Measurements from ENCODE around the gene DOCK10.

DOCK10 gene

GRCh38 chr2:224837066-224837465 lies 205.2 kb downstream of the DOCK10 start:
- no peak overlapping the region for H3K27ac ChIP-seq
- H3K9me3 ChIP-seq = no peaks in the 10 kb centered on the region
- no peak overlapping the region for H3K4me3 ChIP-seq
- H3K27me3 ChIP-seq = no peaks in the 10 kb centered on the region
- H4K20me1 ChIP-seq = no peaks in the 10 kb centered on the region
- no peaks in the 10 kb centered on the region for H3K4me1 ChIP-seq
- peaks cover 97% of the 10 kb centered on the region for H3K36me3 ChIP-seq
- H3K4me2 ChIP-seq = no peak overlapping the region
- TF ChIP-seq Cebpa-rat (IDR thresholded peaks at IDR 0.05) = no peak
- H3K9ac ChIP-seq = no peak overlapping the region

GRCh38 chr2:224836263-224836662 lies 206.0 kb downstream of the DOCK10 start:
- Histone ChIP-seq H3K36me3 (peaks cover 98% of the 10 kb centered on the region), H3K4me2 (no peak overlapping the region), H3K4me3 (no peak overlapping the region), H3K4me1 (no peaks in the 10 kb centered on the region), H3K9ac (no peak overlapping the region), H3K27me3 (no peaks in the 10 kb centered on the region), H3K9me3 (no peaks in the 10 kb centered on the region), H4K20me1 (no peaks in the 10 kb centered on the region), H3K27ac (no peak overlapping the region)
- TF ChIP-seq Cebpa-rat (IDR thresholded peaks at IDR 0.05) = no peak

- Histone ChIP-seq H3K9ac (no peak overlapping the region), H3K9me3 (no peaks in the 10 kb centered on the region), H4K20me1 (no peaks in the 10 kb centered on the region), H3K4me1 (no peaks in the 10 kb centered on the region), H3K36me3 (peaks cover 99% of the 10 kb centered on the region), H3K4me2 (no peak overlapping the region), H3K27ac (no peak overlapping the region), H3K4me3 (no peak overlapping the region), H3K27me3 (no peaks in the 10 kb centered on the region)
- no peak for TF ChIP-seq Cebpa-rat (IDR thresholded peaks at IDR 0.05)
These were observed 206.9 kb downstream of the DOCK10 start for GRCh38 chr2:224835405-224835804.

- TF ChIP-seq Cebpa-rat (IDR thresholded peaks at IDR 0.05) = no peak
- H3K9me3 ChIP-seq = no peaks in the 10 kb centered on the region
- no peak overlapping the region for H3K4me3 ChIP-seq
- H3K27me3 ChIP-seq = no peaks in the 10 kb centered on the region
- no peak overlapping the region for H3K27ac ChIP-seq
- H3K4me1 ChIP-seq = no peaks in the 10 kb centered on the region
- H3K4me2 ChIP-seq = no peak overlapping the region
- H3K36me3 ChIP-seq = peaks cover 99% of the 10 kb centered on the region
- no peaks in the 10 kb centered on the region for H4K20me1 ChIP-seq
- H3K9ac ChIP-seq = no peak overlapping the region
These were observed 208.3 kb downstream of the DOCK10 start for GRCh38 chr2:224833986-224834385.

GRCh38 chr2:224832207-224832606 lies 210.1 kb downstream of the DOCK10 start:
- no peaks in the 10 kb centered on the region for H3K27me3 ChIP-seq
- H3K9me3 ChIP-seq = no peaks in the 10 kb centered on the region
- H3K36me3 ChIP-seq = peaks cover 99% of the 10 kb centered on the region
- no peak overlapping the region for H3K4me2 ChIP-seq
- no peak overlapping the region for H3K27ac ChIP-seq
- no peaks in the 10 kb centered on the region for H3K4me1 ChIP-seq
- H4K20me1 ChIP-seq = no peaks in the 10 kb centered on the region
- H3K4me3 ChIP-seq = no peak overlapping the region
- no peak overlapping the region for H3K9ac ChIP-seq
- no peak for TF ChIP-seq Cebpa-rat (IDR thresholded peaks at IDR 0.05)

- Histone ChIP-seq H3K4me1 (no peaks in the 10 kb centered on the region), H3K27me3 (no peaks in the 10 kb centered on the region), H3K9me3 (no peaks in the 10 kb centered on the region), H3K36me3 (peaks cover 99% of the 10 kb centered on the region), H4K20me1 (no peaks in the 10 kb centered on the region), H3K4me2 (no peak overlapping the region), H3K27ac (no peak overlapping the region), H3K4me3 (no peak overlapping the region), H3K9ac (no peak overlapping the region)
- TF ChIP-seq Cebpa-rat (IDR thresholded peaks at IDR 0.05) = no peak
These were observed 210.7 kb downstream of the DOCK10 start for GRCh38 chr2:224831530-224831929.

- H3K27ac ChIP-seq = no peak overlapping the region
- H3K4me2 ChIP-seq = no peak overlapping the region
- peaks cover 91% of the 10 kb centered on the region for H3K36me3 ChIP-seq
- H3K4me3 ChIP-seq = no peak overlapping the region
- no peak for TF ChIP-seq Cebpa-rat (IDR thresholded peaks at IDR 0.05)
- no peaks in the 10 kb centered on the region for H3K27me3 ChIP-seq
- no peaks in the 10 kb centered on the region for H4K20me1 ChIP-seq
- no peaks in the 10 kb centered on the region for H3K9me3 ChIP-seq
- H3K9ac ChIP-seq = no peak overlapping the region
- H3K4me1 ChIP-seq = no peaks in the 10 kb centered on the region
These were observed 221.8 kb downstream of the DOCK10 start for GRCh38 chr2:224820283-224820991.

- no peaks in the 10 kb centered on the region for H4K20me1 ChIP-seq
- no peak overlapping the region for H3K9ac ChIP-seq
- H3K4me3 ChIP-seq = no peak overlapping the region
- H3K9me3 ChIP-seq = peaks cover 5% of the 10 kb centered on the region; the same call in 1 of the 2 replicates
- no peak for TF ChIP-seq Cebpa-rat (IDR thresholded peaks at IDR 0.05)
- no peak overlapping the region for H3K4me2 ChIP-seq
- peaks cover 91% of the 10 kb centered on the region for H3K36me3 ChIP-seq
- H3K4me1 ChIP-seq = no peaks in the 10 kb centered on the region
- H3K27me3 ChIP-seq = no peaks in the 10 kb centered on the region
- H3K27ac ChIP-seq = no peak overlapping the region
These were observed 223.2 kb downstream of the DOCK10 start for GRCh38 chr2:224819075-224819474.

GRCh38 chr2:224817676-224818075 lies 224.6 kb downstream of the DOCK10 start:
- no peak overlapping the region for H3K4me2 ChIP-seq
- TF ChIP-seq Cebpa-rat (IDR thresholded peaks at IDR 0.05) = no peak
- peaks cover 92% of the 10 kb centered on the region for H3K36me3 ChIP-seq

GRCh38 chr2:224816816-224817215 lies 225.5 kb downstream of the DOCK10 start:
- H3K27me3 ChIP-seq = no peaks in the 10 kb centered on the region
- H3K36me3 ChIP-seq = peaks cover 88% of the 10 kb centered on the region
- no peak overlapping the region for H3K9ac ChIP-seq
- no peak overlapping the region for H3K4me3 ChIP-seq
- no peaks in the 10 kb centered on the region for H4K20me1 ChIP-seq
- H3K9me3 ChIP-seq = peaks cover 15% of the 10 kb centered on the region
- no peak overlapping the region for H3K27ac ChIP-seq
- H3K4me2 ChIP-seq = no peak overlapping the region
- TF ChIP-seq Cebpa-rat (IDR thresholded peaks at IDR 0.05) = no peak
- no peaks in the 10 kb centered on the region for H3K4me1 ChIP-seq

More at GRCh38 chr2:224817676-224818075, 224.6 kb downstream of the DOCK10 start:
- H4K20me1 ChIP-seq = no peaks in the 10 kb centered on the region
- H3K4me3 ChIP-seq = no peak overlapping the region
- H3K4me1 ChIP-seq = no peaks in the 10 kb centered on the region
- no peak overlapping the region for H3K27ac ChIP-seq
- H3K9me3 ChIP-seq = peaks cover 15% of the 10 kb centered on the region
- no peak overlapping the region for H3K9ac ChIP-seq
- H3K27me3 ChIP-seq = no peaks in the 10 kb centered on the region
